Measurements from ENCODE around the gene KMT2C. TPM values are rescaled to one million over a fixed set of nuclear protein-coding genes. Genes with fewer than 3 reads are reported as not detected.
"Not testable (repeated sequence)": the region's sequence is repeated elsewhere in the genome, so short reads cannot be mapped to it uniquely, and the experiment has no call there.

The KMT2C gene
- total RNA-seq, 1 donor from 2014 or later: 68.4 TPM

GRCh38 chr7:152315845-152316244 is 120.0 kb downstream of the KMT2C start:
- no peak for DNase-seq
- Mint-ChIP-seq H3K27me3 (no peaks in the 10 kb centered on the region), H3K27ac (no peak overlapping the region), H3K36me3 (ENCODE audit: low read depth) (peaks cover 31% of the 10 kb centered on the region), H3K9me3 (no peaks in the 10 kb centered on the region), H3K4me3 (no peak overlapping the region), H3K4me1 (peaks cover 7% of the 10 kb centered on the region)
- intact Hi-C loops (cut with micrococcal nuclease): no loop called here

DNA sequence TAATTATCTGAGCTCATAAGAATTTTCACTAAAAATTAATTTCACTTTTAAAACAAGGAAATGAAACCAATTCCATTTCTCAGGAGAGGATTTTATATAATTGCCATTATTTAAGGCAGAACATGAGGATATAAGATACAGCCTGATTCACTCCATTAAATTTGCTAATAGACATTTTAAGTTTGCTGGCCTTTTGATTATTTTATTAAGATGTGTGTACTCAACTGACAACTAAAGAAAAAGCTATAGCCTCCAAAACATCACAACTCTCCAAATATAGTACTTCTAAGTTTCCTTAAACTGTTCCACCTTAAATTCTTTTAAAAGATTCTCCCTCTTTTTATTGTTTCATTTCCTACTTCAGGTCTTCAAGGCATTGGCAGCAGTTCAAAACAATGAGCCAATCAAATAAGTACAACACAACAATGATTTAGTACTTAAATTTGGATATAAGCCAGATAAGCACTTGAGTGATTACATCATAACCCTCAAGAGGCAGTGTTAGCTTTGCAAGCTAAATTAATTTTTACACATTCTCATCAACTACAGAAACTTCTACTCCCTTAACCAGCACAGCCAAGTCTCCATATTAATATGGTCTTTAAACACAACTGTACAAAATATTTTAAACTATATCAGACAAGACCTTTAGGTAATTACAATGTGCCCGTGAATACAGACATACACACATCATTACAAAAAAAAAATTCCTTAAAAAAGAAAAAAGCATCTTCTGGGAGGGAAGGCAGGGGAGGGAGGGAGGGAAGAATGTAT is 121.8 kb downstream of the KMT2C start:
- Mint-ChIP-seq H3K4me1 (peaks cover 7% of the 10 kb centered on the region), H3K36me3 (ENCODE audit: low read depth) (peaks cover 33% of the 10 kb centered on the region), H3K9me3 (no peaks in the 10 kb centered on the region), H3K4me3 (no peak overlapping the region), H3K27me3 (no peaks in the 10 kb centered on the region), H3K27ac (no peak overlapping the region)
- intact Hi-C loops (cut with micrococcal nuclease): no loop called here
- no peak for DNase-seq

- Mint-ChIP-seq H3K27ac (no peak overlapping the region), H3K4me1 (peaks cover 8% of the 10 kb centered on the region), H3K4me3 (no peak overlapping the region), H3K27me3 (no peaks in the 10 kb centered on the region), H3K36me3 (ENCODE audit: low read depth) (peaks cover 35% of the 10 kb centered on the region), H3K9me3 (no peaks in the 10 kb centered on the region)
- DNase-seq: no peak
- intact Hi-C loops (cut with micrococcal nuclease): no loop called here
Measured at GRCh38 chr7:152313217-152313616, 122.6 kb downstream of the KMT2C start.

DNA sequence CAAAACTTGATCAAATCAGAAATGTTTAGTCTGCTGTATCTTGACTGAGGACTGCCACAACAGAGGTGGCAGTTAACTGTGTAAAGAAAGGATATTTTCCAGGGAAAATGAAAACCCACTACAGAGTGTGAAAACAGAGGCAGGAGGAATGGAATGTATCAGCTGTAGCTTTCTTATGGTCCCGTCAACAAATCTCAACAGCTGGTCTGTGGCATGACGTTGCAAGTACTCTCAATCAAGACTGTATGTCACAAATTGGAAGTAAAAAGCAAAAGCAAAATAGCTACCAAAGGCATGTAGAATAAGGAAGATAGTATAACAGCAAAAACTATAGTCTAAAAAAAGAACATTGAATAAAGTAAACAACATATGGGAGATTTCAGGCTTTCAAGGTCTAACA is 123.5 kb downstream of the KMT2C start:
- no peak overlapping the region for H3K27ac Mint-ChIP-seq
- no peak overlapping the region for H3K4me3 Mint-ChIP-seq
- intact Hi-C loops (cut with micrococcal nuclease): no loop called here
- H3K27me3 Mint-ChIP-seq: no peaks in the 10 kb centered on the region
- H3K4me1 Mint-ChIP-seq: peaks cover 10% of the 10 kb centered on the region
- peaks cover 41% of the 10 kb centered on the region for H3K36me3 Mint-ChIP-seq (ENCODE audit: low read depth)
- H3K9me3 Mint-ChIP-seq: no peaks in the 10 kb centered on the region
- DNase-seq: no peak

GRCh38 chr7:152307902-152308301 is 127.9 kb downstream of the KMT2C start:
- Mint-ChIP-seq H3K36me3 (ENCODE audit: low read depth) (peaks cover 48% of the 10 kb centered on the region), H3K9me3 (no peaks in the 10 kb centered on the region), H3K27me3 (no peaks in the 10 kb centered on the region), H3K27ac (no peak overlapping the region), H3K4me3 (no peak overlapping the region), H3K4me1 (peaks cover 11% of the 10 kb centered on the region)
- no peak for DNase-seq
- intact Hi-C loops (cut with micrococcal nuclease): no loop called here

DNA sequence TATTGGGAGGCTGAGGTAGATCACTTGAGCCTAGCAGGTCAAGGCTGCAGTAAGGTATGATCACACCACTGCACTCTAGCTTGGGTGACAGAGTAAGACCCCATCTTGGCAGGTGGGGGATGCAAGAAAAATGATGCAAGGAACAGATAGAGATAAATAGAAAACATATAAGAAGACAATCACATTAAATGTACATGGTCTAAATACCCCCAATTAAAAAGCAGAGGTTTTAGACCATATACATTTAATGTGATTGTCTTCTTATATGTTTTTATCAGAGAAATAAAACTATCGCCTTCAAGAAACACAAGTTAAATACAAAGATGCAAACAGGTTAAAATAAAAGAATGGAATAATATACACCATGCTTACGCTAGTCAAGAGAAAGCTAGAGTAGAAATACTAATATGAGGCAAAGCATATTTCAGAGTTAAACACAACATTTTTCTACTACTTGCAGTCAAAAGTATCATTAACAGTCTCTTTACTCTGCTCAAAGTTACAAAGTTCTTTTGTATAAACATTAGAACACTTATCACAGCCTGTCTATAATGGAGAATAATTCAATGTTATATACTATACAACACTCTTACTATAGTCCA is 136.2 kb downstream of the KMT2C start:
- H3K4me3 Mint-ChIP-seq; DNase-seq; H3K27ac Mint-ChIP-seq; intact Hi-C loops (cut with micrococcal nuclease); H3K4me1 Mint-ChIP-seq; H3K9me3 Mint-ChIP-seq; H3K27me3 Mint-ChIP-seq: not testable (repeated sequence)
- peaks cover 26% of the 10 kb centered on the region for H3K36me3 Mint-ChIP-seq (ENCODE audit: low read depth)

DNA sequence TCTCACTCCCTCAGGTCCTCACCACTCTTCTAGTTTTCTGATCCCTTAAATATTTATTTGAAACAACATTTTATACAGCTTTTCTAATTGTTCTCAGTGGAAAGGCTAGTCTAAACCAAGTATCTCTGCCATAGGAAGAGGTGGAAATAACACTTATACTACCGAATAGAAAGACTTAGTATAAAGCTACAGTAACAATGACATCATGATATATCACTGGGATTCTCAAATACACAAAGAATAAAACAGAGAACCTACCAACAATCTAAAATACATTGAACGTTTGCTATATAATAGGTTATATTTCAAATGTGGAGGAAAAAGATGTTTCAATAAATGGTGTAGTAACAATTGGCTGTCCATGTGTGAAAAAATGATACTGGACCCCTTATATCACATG is 142.9 kb downstream of the KMT2C start:
- Mint-ChIP-seq H3K9me3 (peaks cover 5% of the 10 kb centered on the region), H3K27ac (no peak overlapping the region), H3K27me3 (no peaks in the 10 kb centered on the region), H3K36me3 (ENCODE audit: low read depth) (peaks cover 29% of the 10 kb centered on the region), H3K4me3 (no peak overlapping the region), H3K4me1 (no peaks in the 10 kb centered on the region)
- intact Hi-C loops (cut with micrococcal nuclease): no loop called here
- DNase-seq: no peak

DNA sequence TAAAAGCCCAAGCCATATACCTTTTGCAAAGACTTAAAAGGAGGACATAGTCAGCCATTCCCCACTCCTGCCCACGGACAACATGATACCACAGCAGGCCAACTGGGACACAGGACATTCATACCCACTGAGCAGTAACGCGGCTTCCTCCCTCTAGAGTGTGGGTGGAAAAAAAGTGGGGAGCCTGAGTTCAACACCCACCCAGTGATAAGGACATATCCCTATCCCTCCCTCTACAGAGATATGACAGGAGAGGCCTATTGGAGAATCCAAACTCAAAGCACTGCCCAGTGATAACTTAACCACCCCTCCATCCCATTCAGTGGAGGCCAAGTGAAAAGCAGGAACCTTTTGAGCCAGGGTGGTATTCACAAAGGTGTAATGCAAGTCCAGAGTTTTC is 148.8 kb downstream of the KMT2C start:
- H3K4me3 Mint-ChIP-seq, H3K27ac Mint-ChIP-seq: not testable (repeated sequence)

DNA sequence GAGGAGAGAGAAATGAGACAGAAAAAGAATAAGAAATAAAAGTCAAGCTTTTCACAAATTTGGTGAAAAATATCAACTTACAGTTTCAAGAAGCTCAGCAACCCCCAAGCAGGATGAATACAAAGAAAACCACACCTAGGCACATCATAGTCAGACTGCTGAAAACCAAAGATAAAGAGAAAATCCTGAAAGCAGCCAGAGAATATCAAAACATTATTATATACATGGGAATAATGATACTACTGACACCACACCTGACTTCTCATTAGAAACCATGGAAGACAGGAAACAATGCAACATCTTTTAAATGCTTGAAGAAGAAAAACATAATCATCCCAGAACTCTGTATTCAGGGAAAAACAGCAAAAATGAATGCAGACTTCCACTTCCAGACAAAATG is 149.6 kb downstream of the KMT2C start:
- H3K4me3 Mint-ChIP-seq; intact Hi-C loops (cut with micrococcal nuclease); DNase-seq; H3K27me3 Mint-ChIP-seq; H3K4me1 Mint-ChIP-seq; H3K27ac Mint-ChIP-seq; H3K9me3 Mint-ChIP-seq: not testable (repeated sequence)
- H3K36me3 Mint-ChIP-seq (ENCODE audit: low read depth): peaks cover 18% of the 10 kb centered on the region

More for the DNA sequence above, 148.8 kb downstream of the KMT2C start:
- H3K27me3 Mint-ChIP-seq; H3K9me3 Mint-ChIP-seq; intact Hi-C loops (cut with micrococcal nuclease); H3K4me1 Mint-ChIP-seq; DNase-seq: not testable (repeated sequence)
- H3K36me3 Mint-ChIP-seq (ENCODE audit: low read depth): peaks cover 16% of the 10 kb centered on the region

DNA sequence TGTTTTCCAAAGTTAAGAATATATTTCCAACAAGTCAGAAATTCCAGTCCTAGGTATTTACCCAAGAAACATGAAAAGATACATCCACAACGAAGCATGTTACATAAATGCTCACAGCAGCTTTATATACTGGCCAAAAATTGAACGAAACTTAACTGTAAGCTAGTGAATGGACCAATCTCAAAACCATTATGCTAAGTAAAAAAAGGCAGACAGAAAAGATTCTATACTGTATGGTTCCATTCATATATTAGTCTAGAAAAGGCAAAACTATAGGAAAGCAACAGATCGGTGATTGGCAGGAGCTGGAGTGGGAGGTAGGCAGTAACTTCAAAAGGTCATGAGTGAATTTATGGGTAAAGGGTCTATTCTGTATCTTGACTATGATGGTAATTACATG is 150.8 kb downstream of the KMT2C start:
- H3K27me3 Mint-ChIP-seq; H3K27ac Mint-ChIP-seq; H3K9me3 Mint-ChIP-seq; intact Hi-C loops (cut with micrococcal nuclease); H3K4me1 Mint-ChIP-seq; DNase-seq; H3K4me3 Mint-ChIP-seq: not testable (repeated sequence)
- peaks cover 16% of the 10 kb centered on the region for H3K36me3 Mint-ChIP-seq (ENCODE audit: low read depth)

DNA sequence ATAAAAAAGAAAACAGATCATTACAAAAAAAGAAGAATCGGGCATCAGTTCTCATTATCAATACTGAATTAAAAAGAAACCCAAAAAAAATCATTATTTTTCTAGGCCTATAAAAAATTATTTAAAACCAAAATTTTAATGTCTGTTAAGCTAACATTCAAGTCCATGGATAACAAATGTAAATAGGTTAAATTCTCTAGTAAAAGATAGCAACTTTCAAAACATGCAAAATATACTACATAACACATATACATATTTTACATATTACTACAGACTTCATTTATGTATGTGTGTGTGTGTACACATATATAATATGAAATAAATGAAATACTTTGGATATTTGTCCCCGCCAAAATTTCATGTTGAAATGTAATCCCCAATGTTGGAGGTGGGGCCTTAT is 158.1 kb downstream of the KMT2C start:
- H3K9me3 Mint-ChIP-seq; DNase-seq; H3K4me3 Mint-ChIP-seq; H3K27ac Mint-ChIP-seq; H3K4me1 Mint-ChIP-seq; intact Hi-C loops (cut with micrococcal nuclease); H3K27me3 Mint-ChIP-seq; H3K36me3 Mint-ChIP-seq (ENCODE audit: low read depth): not testable (repeated sequence)

DNA sequence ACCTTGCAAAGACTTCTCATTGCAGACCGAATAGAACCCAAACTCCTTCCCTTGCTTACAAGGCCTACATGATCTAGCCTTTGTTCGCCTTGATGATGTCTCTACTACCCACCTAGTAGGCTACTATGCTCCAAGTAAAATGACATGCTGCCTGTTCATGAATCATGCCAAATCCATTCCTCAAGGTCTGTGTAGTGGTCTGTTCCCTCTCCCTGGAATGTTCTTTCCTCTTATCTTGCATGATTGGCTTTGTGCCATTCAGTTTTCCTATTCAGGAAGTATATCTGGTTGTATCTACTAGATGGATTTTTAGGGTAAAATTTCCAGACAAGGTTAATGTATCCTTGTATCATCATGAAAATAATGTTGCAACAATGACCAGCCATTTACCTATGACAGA is 165.4 kb downstream of the KMT2C start:
- H3K9me3 Mint-ChIP-seq; DNase-seq; H3K4me1 Mint-ChIP-seq; intact Hi-C loops (cut with micrococcal nuclease); H3K27ac Mint-ChIP-seq; H3K27me3 Mint-ChIP-seq; H3K4me3 Mint-ChIP-seq: not testable (repeated sequence)
- peaks cover 16% of the 10 kb centered on the region for H3K36me3 Mint-ChIP-seq (ENCODE audit: low read depth)

GRCh38 chr7:152266859-152267258 is 168.9 kb downstream of the KMT2C start:
- H3K27ac Mint-ChIP-seq; H3K4me1 Mint-ChIP-seq; H3K27me3 Mint-ChIP-seq; DNase-seq; intact Hi-C loops (cut with micrococcal nuclease); H3K9me3 Mint-ChIP-seq; H3K4me3 Mint-ChIP-seq: not testable (repeated sequence)
- H3K36me3 Mint-ChIP-seq (ENCODE audit: low read depth): peaks cover 25% of the 10 kb centered on the region

GRCh38 chr7:152264915-152265314 is 170.9 kb downstream of the KMT2C start:
- H3K27ac Mint-ChIP-seq; DNase-seq; H3K9me3 Mint-ChIP-seq; H3K4me1 Mint-ChIP-seq; H3K27me3 Mint-ChIP-seq; intact Hi-C loops (cut with micrococcal nuclease); H3K4me3 Mint-ChIP-seq: not testable (repeated sequence)
- peaks cover 19% of the 10 kb centered on the region for H3K36me3 Mint-ChIP-seq (ENCODE audit: low read depth)

DNA sequence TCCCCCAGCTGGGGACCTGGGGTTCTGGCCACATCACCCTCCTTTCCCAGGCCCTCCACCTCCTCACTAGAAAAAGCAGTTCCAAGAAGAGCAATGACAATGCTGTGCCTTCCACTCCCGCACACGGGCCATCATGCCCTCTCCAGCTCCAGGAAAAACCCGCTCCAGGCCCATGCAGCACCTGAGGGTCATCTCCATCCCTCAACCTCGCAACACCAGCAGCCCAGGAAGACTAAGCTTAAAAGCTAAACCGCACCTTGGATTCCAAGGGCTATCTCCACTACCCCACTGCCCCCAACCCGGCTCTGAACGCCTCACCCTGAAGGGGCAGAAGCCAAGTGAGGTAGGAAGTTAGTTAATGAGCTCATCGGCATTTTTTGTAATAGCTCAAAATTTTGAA is 173.7 kb downstream of the KMT2C start:
- H3K36me3 Mint-ChIP-seq (ENCODE audit: low read depth): peaks cover 25% of the 10 kb centered on the region
- intact Hi-C loops (cut with micrococcal nuclease); H3K4me1 Mint-ChIP-seq; H3K27me3 Mint-ChIP-seq; H3K9me3 Mint-ChIP-seq; H3K27ac Mint-ChIP-seq; H3K4me3 Mint-ChIP-seq; DNase-seq: not testable (repeated sequence)

Data from activated CD4-positive, alpha-beta T cell treated with anti-CD3 and anti-CD28 coated beads, Interleukin-2, amount 10 ng/mL, durations not matched to agents 24 days and 14 days (primary cell).